ENCODE data around the gene ZNF263. TPM values are rescaled to one million over a fixed set of nuclear protein-coding genes. Genes with fewer than 3 reads are reported as not detected.
A peak's percentile ranks its signal among the peaks of the same experiment; 100 is the strongest.

The ZNF263 gene
- total RNA-seq, 4 donors from 2014 or later: 40.6 to 56.3 (median 45.1) TPM

DNA sequence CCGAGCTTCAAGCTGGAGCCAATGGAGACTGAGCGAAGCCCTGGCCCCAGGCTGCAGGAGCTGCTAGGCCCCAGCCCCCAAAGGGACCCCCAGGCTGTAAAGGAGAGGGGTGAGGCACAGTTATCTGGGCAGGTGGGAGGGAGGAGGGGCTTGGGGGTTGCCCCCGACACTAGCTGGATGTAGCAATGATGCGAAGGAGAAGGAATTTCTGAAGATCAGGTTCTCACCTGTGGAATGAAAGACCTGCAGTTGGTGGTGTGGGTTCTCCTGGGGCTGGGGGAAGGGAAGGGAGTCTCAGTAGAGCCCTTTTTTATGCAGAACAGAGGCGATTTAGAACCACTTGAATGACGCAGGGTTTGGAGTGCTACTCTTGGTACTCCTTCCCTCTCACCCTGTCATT is 1.8 kb downstream of the ZNF263 start:
- peak overlapping the region; percentile 79 for H3K4me3 ChIP-seq
- peaks cover 49% of the 10 kb centered on the region for H3K36me3 ChIP-seq
- WGBS: 87% methylated on average over 6 of the region's 6 CpGs

DNA sequence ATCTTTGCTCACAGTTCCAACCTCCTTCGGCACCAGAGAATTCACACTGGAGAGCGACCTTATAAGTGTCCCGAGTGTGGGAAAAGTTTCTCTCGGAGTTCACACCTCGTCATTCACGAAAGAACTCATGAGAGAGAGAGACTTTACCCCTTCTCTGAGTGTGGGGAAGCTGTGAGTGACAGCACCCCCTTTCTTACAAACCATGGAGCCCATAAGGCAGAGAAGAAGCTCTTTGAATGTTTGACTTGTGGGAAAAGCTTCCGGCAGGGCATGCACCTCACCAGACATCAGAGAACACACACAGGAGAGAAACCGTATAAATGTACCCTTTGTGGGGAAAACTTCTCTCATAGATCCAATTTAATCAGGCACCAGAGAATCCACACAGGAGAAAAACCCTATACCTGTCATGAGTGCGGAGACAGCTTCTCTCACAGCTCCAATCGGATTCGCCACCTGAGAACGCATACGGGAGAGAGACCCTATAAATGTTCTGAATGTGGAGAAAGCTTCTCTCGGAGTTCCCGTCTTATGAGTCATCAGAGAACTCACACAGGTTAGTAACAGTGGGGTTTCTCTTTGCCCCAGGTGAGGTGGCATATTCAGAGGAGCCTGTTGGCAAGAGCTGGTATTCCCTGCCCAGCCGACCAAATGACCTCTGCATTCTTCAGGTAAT is 6.8 kb downstream of the ZNF263 start:
- WGBS: over 99% methylated on average over 16 of the region's 16 CpGs
- Histone ChIP-seq H3K27ac (no peak overlapping the region), H3K4me3 (no peak overlapping the region), H3K9me3 (peaks cover 59% of the 10 kb centered on the region), H3K27me3 (no peaks in the 10 kb centered on the region), H3K36me3 (peaks cover 77% of the 10 kb centered on the region), H3K4me1 (peaks cover under 1% of the 10 kb centered on the region)
- no peak for DNase-seq (ENCODE audit: low spot score in 2 of 2)
- TF ChIP-seq EP300 (IDR thresholded peaks at IDR 0.05): no peak

More for the DNA sequence above, 1.8 kb downstream of the ZNF263 start:
- no peak overlapping the region for H3K27ac ChIP-seq
- peak in 1 of 2 donors; percentile 61 for DNase-seq (ENCODE audit: low spot score in 2 of 2)
- H3K27me3 ChIP-seq: no peaks in the 10 kb centered on the region
- TF ChIP-seq EP300 (IDR thresholded peaks at IDR 0.05) (no peak), POLR2AphosphoS5 (IDR thresholded peaks at IDR 0.05) (no peak), POLR2A (IDR thresholded peaks at IDR 0.05) (no peak)
- TF ChIP-seq, protein P1, sequence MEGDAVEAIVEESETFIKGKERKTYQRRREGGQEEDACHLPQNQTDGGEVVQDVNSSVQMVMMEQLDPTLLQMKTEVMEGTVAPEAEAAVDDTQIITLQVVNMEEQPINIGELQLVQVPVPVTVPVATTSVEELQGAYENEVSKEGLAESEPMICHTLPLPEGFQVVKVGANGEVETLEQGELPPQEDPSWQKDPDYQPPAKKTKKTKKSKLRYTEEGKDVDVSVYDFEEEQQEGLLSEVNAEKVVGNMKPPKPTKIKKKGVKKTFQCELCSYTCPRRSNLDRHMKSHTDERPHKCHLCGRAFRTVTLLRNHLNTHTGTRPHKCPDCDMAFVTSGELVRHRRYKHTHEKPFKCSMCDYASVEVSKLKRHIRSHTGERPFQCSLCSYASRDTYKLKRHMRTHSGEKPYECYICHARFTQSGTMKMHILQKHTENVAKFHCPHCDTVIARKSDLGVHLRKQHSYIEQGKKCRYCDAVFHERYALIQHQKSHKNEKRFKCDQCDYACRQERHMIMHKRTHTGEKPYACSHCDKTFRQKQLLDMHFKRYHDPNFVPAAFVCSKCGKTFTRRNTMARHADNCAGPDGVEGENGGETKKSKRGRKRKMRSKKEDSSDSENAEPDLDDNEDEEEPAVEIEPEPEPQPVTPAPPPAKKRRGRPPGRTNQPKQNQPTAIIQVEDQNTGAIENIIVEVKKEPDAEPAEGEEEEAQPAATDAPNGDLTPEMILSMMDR (IDR thresholded peaks at IDR 0.05): no peak
- peaks cover 28% of the 10 kb centered on the region for H3K9me3 ChIP-seq
- peaks cover 23% of the 10 kb centered on the region for H3K4me1 ChIP-seq

DNA sequence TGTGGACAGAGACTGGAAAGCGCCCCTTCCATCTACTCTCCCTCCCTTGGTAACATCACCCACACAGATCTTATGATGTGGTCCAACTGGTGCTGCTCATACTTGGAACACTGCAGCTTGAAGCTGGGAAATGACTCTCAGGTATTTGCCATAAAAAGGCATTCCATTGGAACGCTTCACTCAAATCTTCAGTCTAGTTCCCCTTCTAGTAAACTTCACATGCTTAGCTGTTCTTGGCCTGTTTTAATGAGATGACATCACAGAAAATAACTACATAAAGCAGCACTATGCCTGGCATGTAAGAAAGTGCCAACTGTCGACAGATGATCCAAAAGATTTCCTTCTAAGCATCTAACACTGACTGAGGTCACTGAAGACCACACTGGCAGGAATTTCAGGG is 9.3 kb downstream of the ZNF263 start:
- H3K36me3 ChIP-seq: peaks cover 61% of the 10 kb centered on the region
- H3K4me3 ChIP-seq: no peak overlapping the region
- H3K4me1 ChIP-seq: no peaks in the 10 kb centered on the region
- TF ChIP-seq POLR2A (IDR thresholded peaks at IDR 0.05): no peak
- TF ChIP-seq, protein P1 (IDR thresholded peaks at IDR 0.05): no peak
- no peak for TF ChIP-seq EP300 (IDR thresholded peaks at IDR 0.05)
- no peak for TF ChIP-seq POLR2AphosphoS5 (IDR thresholded peaks at IDR 0.05)
- no peak overlapping the region for H3K27ac ChIP-seq
- H3K27me3 ChIP-seq: no peaks in the 10 kb centered on the region
- DNase-seq (ENCODE audit: low spot score in 2 of 2): no peak
- peaks cover 66% of the 10 kb centered on the region for H3K9me3 ChIP-seq
- 100% methylated on average over 3 of the region's 3 CpGs for WGBS

DNA sequence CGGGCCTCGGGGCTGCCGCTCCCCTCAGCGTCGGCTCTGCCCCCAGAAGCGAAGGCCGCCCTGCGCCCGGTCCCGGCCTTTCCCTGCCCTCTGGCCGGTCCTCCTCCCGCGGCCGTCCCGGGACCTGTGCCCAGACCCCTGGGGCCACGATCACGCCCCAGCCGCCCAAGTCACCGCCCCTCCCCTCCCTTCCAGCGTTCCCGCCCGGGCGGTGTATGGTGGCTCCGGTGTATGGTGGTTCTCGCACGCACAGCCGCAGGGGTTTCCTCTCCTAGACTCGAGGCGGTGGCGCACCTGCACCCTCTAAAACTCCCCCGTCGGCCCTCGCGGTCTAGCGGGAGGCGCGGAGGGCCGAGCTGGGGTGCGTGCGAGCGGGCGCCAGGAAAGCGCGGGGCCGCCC is 11.9 kb downstream of the ZNF263 start:
- TF ChIP-seq, protein P1 (IDR thresholded peaks at IDR 0.05): no peak
- TF ChIP-seq EP300 (IDR thresholded peaks at IDR 0.05): no peak
- no peak for TF ChIP-seq POLR2AphosphoS5 (IDR thresholded peaks at IDR 0.05)
- TF ChIP-seq POLR2A (IDR thresholded peaks at IDR 0.05): no peak
- Histone ChIP-seq H3K4me1 (no peaks in the 10 kb centered on the region), H3K4me3 (no peak overlapping the region), H3K27ac (no peak overlapping the region), H3K27me3 (no peaks in the 10 kb centered on the region), H3K36me3 (peaks cover 39% of the 10 kb centered on the region), H3K9me3 (peaks cover 62% of the 10 kb centered on the region)
- 37% methylated on average over 21 of the region's 45 CpGs for WGBS
- no peak for DNase-seq (ENCODE audit: low spot score in 2 of 2)

DNA sequence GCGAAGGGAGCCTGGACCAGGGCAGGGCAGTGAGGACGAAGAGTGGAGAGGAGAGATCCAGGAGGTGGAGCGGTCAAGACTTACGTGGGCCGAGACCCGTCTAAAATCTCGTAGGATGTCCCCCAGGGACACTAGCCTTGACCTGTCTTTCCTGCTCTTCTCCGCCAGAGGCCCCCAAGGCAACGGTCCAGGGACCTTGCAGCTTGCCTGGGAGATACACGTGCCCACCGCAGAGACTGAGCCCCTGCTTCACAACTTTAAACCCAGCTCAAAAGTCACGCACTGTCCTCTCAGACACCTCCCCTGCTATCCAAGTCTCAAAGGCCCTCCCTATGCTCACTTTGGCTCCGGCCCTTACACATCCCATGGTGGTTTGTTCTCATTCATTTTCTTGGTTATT is 12.5 kb downstream of the ZNF263 start:
- H3K36me3 ChIP-seq: peaks cover 39% of the 10 kb centered on the region
- no peak for TF ChIP-seq EP300 (IDR thresholded peaks at IDR 0.05)
- TF ChIP-seq, protein P1 (IDR thresholded peaks at IDR 0.05): no peak
- no peak for TF ChIP-seq POLR2A (IDR thresholded peaks at IDR 0.05)
- no peak for TF ChIP-seq POLR2AphosphoS5 (IDR thresholded peaks at IDR 0.05)
- 72% methylated on average over 13 of the region's 13 CpGs for WGBS

More for the DNA sequence above, 12.5 kb downstream of the ZNF263 start:
- DNase-seq (ENCODE audit: low spot score in 2 of 2): no peak
- no peaks in the 10 kb centered on the region for H3K4me1 ChIP-seq
- H3K27ac ChIP-seq: no peak overlapping the region
- no peak overlapping the region for H3K4me3 ChIP-seq
- no peaks in the 10 kb centered on the region for H3K27me3 ChIP-seq
- peaks cover 62% of the 10 kb centered on the region for H3K9me3 ChIP-seq

Measured in suprapubic skin (tissue), 4 donors.